HG03439 (cell line): ENCODE measurements around the gene WWOX.

ENCODE experiments used
- ATAC-seq: cut with Tn5 transposase; IDR thresholded peaks from one replicate; pipeline ENCODE4 v1.9.1; 2021; ENCODE audit warnings: mild to moderate bottlenecking, moderate library complexity; ENCODE audit not compliant: unreplicated experiment

Gene WWOX

DNA sequence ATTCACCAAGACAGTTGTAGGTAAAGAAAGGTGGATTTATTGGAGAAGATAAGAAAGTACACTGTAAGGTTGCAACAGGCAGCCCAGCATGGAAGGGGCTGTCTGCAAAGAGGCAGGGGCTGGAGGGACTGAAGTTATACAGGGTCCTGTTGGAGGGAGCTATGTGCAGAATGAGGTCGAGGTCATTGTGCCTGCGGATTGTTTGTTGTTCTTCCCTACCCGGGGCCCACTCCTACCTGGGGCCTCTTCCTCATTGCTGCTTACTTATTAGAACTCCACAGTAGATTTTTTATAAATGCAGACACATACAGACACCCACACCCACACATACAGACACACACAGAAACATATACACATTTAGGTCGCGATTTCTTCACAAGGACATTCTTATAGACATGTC, 1034.8 kb downstream of the WWOX start:
- no peak for ATAC-seq

DNA sequence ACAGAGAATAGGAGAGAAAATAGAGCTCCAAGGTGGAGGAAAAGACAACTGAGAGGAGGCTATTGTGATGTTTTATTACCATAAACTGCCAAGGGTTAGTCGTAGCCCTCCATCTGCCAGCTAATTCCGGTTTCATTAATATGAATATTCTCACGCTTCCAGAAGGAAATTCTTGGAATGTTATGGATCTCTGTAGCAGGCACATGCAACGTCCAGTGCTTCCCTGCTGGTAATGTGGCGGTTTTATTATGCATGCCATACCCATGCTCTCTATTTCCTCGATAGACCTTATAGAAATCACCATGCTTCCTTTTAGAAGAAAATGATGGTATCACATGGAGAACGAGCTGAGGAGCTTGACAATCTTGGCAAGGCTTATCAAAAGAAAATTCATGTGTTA, 1037.5 kb downstream of the WWOX start:
- no peak for ATAC-seq

DNA sequence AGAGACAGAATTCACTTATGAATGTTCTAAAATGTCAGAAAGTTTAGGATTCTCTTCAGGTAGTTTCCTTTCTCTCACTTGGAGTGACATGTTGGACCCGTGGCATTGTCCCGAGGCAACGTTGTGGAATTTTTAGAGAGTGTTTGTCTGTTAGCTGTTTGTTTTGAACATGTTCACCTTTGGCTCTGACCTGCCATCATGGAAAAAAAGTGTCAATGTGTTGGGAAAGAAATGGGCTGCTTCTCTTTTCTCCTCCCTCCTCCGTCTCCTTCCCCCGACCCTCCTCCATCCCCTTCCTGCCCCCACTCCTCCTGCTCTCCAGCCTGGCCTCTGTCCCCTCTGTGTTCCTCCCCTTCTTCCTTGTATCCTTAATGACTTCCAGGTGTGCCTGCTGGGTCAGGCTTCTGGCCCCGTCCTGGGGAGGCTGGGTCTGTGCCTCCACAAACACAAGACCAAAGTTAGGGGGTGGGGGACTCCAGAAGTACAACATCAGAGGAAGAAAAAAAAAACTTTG, 1038.0 kb downstream of the WWOX start:
- ATAC-seq, result no peak

DNA sequence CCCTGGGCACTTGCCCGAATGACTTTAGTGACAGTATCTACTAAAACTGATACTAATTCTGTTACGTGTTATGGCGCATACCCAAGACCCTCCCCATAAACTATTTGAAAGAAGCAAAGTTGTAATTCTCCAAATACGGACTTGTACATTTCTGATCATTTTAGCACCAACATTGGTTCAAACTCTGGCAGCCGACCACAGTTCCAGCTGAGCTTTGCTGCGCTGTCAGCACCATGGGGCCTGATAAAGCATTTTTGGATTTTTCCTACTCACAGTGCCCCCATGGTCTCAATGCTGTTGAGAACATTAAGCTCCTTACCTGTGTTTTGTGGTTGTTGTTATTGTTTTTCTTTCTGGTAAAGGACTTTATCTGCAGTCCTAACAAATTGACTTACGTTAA, 1040.3 kb downstream of the WWOX start:
- ATAC-seq, result no peak

DNA sequence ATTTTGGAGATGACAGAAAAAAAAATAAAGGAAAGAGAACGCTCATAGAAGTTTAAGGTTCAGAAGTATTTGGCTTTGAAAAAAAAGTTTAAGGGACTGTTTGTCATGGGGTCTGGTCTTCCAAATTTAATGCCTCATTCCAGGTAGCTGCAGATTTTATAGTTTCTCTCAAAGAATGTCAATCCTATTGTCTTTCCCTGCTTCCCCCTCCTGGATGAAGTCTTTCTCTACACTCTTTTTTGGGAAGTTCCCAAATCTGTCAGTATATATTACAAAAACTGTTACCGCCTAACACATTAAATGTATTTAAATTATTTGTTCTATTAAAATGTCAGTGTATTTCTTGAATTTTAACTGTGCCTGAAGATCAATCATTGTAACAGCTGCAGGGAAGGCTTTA, 1043.6 kb downstream of the WWOX start:
- ATAC-seq, result no peak

DNA sequence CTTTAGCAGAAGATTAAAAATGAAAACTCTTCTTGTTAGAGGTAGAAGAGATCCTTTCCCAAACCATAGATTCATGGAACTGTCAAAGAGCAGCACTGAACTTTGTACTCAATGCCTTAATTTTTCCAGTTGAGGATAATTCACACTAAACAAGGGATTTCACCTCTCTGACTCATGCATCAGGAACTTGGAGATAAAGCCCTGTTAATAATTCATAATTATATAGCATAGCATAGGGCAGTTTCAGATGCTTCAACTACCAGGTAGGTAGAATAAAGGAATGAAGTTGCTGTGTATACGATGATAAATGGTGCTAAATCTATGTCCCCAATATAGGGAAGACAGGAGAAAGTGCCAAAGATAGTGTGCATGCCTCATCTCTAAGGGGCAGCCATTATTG, 1050.7 kb downstream of the WWOX start:
- no peak for ATAC-seq

DNA sequence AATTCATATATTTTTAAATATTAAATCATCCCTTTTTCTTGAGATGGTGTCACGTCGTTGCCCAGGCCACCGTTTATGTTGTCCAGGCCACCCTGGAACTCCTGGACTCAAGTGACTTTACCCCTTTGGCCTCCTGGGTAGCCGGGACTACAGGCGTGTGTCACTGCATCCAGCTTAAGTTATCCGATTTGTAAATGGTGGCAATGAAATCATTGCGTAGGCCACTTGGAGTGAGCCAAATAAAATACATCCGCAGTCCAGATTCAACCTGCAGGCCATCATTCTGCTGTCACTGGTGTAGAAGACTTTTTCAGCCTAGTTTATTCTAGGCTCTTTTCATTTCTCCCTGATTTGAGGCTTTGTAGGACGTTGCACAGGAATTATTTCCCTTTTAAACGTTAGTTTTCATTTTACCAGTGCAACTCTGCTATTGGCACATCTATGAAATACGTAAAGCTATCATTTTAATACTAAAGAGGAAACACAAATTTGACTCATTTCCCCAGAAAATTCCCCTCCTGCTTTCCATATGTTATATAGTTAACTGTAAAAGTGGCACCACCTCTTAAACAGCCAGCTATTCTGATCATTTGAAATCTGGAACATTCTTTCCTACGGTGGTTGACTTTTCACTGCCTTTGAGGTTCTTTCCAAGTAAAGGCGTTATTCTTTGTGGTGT, 1051.3 kb downstream of the WWOX start:
- ATAC-seq, result no peak

DNA sequence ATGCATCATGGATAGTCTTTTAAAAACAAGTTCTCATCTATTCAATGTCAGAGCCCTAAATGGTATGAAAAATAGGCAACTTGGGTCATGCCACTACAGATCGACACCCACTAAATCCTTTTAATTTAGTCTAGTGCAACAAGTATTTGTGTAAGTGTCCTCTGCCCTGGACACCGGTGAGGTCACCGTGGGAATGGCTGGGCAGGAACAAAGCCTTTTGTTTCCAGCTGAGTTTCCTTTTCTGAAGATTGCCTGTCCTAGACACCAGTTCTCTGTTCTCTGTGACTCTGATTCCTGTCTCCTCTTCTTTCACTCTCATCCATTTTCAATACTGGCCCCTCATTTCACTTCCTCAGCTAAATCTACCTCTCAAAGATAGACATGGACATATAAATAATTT, 1054.6 kb downstream of the WWOX start:
- no peak for ATAC-seq

DNA sequence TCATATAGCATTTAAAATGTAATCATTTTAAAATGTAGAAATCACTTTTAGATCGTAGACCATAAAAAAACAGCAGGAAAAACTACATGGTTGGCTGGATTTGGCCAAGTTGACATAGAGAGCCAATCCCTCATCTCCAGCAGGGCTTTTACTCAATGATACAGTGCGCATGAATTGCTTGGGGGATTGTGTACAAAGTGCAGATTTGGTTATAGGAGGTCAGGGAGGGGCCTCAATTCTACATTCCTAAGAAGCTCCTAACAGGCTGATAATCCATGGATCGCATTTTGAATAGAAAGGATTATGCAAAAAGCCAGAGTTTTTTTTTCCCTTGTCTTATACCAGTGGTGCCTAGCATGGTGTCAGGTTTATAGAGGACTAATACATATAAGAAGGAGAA, 1056.0 kb downstream of the WWOX start:
- ATAC-seq, result no peak

DNA sequence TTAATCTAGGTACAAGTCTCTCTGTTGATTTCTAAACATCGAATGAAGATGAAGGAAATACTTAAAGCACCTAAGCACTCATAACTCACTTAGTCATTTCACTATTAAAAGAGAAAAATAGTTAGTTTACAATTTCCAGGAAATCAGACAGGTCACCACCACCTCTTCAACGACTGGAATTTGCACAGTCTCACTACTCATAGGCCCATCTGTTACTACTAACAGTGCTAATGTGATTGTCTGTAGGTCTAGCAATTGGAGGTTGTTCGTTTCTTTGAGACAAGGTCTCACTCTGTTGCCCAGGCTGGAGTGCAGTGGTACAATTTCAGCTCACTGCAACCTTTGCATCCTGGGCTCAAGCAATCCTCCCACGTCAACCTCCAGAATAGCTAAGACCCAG, 1056.5 kb downstream of the WWOX start:
- ATAC-seq, result no peak

DNA sequence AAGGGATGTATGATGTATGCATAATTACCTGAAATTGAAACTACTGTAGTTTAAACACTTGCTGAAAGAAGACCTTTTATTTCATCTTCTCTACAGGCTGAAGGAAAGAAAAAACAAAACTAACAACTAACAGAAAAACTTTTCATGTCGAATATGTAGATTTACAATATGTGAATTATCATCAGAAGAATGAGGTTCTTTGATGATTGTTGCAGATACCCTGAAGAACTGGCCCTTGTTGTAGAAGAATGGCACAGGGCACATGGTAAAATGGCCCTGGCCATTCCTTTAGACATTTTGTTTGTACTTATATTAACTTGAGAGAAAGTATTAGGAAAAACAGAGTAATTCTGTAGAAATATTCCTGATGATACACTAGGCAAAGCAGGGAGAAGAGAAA, 1057.3 kb downstream of the WWOX start:
- ATAC-seq, result no peak

DNA sequence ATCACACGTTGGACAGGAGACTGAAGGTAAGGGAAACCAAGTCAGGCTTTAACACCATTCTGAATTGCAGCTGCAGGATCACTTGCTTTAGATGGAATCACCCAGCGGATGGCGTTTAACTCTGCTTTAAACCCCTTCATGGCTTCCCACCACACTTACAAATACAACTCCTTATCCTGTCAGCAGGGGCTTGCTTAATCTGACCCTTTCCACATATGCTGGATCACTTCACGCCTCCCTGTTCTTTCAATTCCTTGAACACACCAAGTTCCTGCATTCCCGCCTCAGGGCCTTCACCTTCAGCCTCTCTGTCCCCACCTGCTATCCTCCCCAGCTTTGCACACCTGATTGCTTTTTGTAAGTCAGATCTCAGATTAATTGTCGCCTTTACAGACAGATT, 1058.9 kb downstream of the WWOX start:
- ATAC-seq, result no peak

DNA sequence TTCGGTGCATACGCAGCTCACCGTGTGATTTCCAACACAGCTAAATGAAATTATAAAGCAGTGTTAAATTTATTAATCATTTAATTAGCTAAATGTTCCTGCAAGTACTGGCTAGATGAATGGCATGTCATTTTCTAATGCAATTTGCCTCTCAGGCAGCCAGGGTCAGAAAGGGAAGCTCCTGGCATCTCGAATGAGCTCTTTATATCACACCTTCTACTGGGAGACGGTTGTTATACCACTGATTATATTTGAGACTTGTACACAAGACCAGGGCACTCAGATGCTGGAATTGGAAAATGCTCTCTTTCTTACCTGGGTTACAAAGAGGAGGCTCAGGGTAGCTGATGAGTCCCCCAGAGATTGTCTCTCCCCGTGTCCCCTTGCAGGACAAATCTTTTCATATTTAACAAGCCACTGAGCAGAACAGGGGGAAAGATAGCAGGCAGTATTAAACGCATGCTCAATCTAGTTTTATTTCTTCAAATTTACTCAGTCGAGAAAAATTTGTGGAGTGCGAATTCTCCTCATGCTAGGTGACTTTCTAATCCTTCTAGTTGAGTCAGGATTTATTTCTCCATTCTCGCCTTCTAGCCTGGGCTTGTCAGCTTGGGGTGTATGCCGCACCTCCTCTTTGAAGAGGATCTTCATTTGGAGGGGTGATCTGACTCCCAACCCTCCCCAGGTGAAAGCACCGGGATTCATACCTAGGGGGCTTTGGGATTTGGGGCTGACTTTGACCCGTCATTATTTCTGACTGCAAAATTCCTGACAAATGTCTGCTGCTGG, 1060.0 kb downstream of the WWOX start:
- ATAC-seq, result no peak

DNA sequence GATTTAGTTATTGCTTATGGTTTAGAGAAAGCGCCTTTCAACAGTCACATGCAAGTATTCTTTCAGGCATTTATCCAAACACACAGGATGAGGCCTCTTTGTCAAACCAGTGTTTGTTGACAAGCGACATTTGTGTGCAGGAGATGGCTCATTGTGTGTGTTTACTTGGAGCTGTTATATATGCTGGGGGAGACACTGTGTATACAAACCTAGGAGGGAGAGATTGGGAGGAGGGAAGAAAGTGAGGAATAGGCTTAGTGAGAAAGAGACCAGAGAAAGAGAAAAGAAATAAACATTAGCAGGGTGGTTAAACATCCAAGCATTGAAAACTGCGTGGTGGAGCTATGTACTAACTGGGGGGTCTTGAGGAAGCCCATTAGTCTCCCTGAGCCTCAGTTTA, 1063.5 kb downstream of the WWOX start:
- ATAC-seq, result no peak

DNA sequence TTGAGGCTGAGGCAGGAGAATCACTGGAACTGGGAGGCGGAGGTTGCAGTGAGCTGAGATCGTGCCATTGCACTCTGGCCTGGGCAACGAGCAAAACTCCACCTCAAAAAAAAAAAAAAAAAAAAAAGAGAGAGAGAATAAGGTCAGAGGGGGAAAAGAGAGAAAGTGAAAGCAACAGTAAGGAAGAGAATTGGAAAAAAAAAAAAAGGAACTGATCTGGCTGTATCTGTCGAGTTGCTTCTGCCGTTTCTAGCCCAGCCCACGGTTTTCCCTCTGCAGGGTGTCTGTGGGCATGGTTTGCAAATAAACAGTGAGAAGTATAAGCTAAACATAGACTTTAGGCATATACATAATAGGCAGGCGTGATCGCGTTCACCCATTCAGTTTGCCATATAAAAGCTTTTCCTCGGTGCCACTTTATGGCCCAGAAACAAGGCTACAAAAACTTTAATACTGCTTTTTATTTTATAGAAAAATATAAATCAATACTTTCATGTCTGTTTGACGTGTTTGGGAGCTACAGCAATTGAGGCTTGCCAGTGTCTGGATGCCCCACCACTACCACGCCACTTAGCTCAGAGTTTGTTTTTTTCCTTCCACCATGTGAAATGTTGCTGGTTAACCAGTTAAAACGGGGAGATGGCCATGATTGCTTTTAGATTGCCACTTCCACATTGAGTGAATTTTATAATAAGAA, 1064.4 kb downstream of the WWOX start:
- no peak for ATAC-seq

DNA sequence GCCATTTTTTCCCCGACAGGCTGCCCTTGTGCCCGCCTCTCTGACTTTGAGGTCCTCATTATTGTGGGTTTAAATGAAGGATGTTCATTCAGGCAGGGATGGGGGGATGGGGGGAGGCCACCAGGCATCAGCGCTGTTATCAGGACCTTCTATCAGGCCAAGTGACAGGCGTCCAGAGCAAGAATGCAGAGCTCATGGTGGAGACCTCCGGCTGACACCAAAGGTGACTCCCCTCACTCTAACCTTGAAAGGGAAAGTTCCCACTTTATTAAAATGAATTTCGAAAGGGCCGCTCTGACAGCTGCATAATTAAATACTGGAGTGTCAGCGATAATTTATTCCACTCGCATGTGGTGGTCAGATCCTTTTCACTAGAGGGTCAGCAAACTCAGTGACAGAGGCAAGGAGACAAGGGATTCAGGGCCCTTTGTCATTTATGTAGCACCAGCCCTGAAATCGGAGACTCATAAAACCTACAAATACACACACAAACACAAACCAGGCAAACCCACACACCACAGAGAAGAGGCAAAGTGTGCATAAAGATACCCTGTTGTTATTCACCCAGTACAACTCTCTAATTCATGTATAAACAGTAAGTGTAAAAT, 1065.0 kb downstream of the WWOX start:
- no peak for ATAC-seq

DNA sequence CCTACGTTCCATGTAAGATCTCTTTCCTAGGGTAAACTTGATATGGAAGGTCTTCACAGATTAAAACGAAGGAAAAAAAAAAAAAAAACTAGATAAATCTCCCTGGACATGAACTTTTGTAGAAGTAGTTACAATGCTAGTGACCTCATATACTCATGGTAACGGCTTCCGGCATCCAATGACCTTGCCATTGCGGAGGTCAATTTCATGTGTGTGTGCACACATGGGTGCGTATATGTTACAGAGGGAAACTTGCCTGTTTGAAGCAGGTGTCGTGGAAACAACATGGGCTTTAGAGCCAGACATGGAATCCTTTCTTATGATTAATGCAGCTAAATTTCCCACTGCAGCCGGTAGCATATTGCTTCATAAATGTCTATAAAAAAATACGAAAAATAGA, 1065.6 kb downstream of the WWOX start:
- no peak for ATAC-seq

DNA sequence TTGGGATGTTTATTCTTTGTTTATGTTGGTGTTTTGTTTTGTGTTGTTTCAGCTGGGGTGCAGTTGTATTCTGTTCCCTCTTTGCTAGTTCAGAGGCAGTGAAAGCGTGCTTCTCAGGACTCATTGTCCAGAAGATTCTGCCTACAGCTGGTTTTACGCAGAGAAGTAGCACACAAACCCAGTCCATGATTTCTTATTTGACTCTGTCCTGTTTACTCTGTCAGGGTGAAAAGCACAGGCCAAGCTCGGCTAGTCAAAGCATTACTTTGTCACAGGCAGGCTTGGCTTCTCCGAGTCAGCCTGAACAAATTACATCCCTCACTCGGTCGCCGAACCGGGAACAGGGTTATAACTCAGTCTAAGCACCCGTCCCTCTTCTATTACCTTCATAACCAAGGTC, 1066.1 kb downstream of the WWOX start:
- ATAC-seq, result no peak

DNA sequence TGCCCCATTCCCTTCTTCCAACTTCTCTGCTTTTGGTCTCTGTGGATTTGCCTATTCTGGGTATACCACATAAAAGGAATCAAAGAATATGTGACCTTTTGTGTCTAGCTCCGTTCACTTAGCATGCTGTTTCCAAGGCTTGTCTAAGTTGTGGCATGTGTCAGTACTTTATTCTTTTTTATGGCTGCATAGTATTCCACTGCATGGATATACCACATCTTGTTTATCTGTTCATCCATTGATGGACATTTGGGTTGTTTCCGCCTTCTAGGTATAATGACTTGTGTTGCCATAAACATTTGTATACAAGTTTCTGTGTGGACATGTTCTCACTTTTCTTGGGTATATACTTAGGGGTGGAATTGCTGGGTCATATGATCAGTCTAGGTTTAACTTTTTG, 1068.4 kb downstream of the WWOX start:
- no peak for ATAC-seq

DNA sequence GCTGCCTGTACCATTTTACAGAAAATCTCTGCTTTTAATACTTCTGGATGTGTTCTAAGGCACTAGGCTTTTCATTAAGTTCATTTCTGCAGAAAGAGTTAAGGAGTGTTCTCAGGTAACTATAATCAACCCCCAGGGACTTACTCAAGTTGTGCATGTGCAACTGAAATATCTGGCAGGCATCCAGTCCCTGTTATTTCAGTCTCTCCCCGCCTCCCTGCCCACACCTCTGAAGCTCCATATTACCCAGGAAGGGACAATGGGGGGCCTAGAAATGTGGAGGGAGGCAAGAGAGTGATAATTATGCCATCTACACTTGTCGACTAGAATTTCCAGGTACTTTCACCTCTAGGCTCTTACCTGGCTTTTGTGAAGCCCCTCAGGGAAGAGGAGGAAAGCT, 1068.9 kb downstream of the WWOX start:
- ATAC-seq, result no peak

DNA sequence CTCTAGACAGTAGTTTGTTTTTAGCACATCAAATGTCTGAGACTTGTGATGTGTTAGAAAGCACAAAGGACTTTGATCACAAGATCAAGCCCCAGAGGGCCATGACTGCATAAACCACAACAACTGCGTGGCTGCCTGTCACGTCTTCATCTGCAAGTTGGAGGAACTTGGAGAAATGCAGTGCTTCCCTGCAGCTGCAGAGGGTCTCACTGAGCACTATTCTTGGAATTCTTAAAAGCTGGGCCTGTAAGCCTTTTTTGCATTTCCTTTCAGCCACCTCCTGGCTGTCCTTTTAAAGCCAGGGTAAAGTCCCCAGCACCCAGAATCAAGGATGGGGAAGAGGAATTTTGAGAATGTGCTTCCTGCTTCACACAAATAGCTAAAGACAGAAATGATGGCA, 1069.8 kb downstream of the WWOX start:
- no peak for ATAC-seq
